ENCODE results near the gene GFY.

The GFY gene, protein sequence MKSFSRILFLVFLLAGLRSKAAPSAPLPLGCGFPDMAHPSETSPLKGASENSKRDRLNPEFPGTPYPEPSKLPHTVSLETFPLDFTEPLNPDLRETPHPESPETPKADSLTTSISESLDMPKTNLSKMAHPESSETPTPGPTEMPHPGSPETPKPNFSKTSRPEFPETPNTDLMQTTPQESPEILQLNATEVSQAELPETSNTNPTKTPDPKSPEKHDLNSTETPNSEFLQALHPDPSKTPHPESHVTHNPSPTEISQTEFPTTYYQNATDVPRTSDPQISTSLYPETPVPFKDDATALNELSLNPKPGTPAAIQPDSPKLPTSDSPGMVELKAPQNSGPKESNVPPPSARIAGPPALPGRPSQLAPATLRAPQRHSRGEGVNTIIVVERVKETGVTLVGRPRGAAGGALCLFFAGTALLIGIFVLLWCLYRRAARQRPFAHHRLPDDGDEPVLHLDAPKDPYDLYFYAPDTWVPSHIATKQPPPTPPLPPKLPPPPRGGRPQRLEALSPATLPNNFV

DNA sequence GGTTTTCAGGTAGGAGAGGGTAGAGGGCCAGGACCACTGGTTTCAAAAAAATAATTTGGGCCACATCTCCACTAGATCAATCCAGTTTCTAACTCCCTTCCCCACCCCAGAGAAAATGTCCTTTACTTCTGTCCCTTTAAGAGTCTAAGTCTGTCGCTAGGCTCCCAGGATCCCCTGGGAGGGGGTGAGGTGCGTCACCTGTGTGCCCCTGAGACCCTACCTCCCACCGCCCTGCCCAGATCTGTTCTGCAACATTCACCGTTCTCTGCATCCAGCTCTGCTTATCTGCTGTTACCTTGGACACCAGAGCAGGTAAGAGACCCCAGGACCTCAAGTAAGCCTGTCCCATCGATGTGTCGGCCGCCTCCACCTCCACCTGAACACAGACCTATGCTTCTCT lies at the start of gene GFY:
GFY (plus strand) TSS at position 211 of the 400 bp plus-strand sequence. CDS start 1,043 bp downstream, outside the sequence.
- no peak for DNase-seq

GRCh38 chr19:49378512-49378911 lies 46.7 kb upstream of the GFY start:
- DNase-seq: no peak

GRCh38 chr19:49380391-49380790 lies 44.8 kb upstream of the GFY start:
- no peak for DNase-seq

DNA sequence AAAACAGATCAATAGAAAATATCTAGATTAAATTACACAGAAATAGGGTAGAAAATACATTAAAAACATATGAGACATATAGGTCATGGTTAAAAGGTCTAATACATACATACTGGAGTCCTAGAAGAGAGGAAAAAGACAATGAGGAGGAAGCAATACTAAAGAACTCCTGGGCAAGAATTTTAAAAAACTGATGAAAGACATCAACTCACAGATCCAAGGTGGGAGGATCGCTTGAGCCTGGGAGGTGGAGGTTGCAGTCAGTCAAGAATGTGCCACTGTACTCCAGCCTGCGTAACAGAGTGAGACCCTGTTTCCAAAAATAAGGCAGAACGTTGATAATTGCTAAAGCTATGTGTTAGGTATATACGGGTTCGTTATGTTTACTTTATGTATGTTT lies 42.5 kb upstream of the GFY start:
- no peak for DNase-seq

DNA sequence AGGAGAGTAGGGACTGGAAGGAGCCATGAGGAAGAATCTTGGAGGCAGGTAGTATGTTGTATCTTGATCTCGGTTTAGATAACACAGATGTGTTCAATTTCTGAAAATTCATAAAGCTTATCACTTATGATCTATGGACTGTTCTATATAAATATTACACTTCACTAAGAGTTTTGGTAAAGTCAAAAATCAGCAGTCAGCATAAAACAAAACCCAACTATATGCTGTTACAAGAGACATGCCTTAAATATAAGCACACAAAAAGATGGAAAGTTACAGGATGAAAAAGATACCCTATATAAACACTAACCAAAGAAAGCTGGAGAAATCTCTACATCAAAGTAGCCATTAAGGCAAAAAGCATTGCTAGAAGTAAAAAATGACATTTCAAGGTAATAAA lies 41.6 kb upstream of the GFY start:
- no peak for DNase-seq

- DNase-seq: no peak
Observed at GRCh38 chr19:49387936-49388372, 37.2 kb upstream of the GFY start, which contains the start of gene KASH5. Gene KASH5, plus strand, starts transcription at chr19:49388249. Its CDS starts 2,635 bp downstream, at chr19:49390884.

DNA sequence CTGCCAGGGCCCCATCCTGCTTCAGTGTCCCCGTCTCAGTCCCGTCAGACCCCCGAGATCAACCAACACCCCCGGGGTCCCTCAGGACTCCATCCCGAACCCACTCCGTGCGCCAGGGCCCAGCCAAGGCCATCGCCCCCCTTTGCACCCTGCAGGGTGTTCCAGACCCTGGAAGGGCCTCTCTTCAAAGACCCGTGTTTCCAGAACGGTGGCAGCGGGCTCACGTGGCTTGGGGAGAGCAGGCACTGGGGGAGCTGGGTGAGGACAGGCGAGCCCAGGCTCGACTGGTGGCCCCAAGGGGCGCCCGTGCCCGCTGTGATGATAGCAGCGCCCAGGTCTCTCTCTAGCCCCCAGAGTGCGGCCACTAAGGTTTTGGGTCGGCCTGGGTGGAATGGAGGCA lies 35.8 kb upstream of the GFY start:
- no peak for DNase-seq

DNA sequence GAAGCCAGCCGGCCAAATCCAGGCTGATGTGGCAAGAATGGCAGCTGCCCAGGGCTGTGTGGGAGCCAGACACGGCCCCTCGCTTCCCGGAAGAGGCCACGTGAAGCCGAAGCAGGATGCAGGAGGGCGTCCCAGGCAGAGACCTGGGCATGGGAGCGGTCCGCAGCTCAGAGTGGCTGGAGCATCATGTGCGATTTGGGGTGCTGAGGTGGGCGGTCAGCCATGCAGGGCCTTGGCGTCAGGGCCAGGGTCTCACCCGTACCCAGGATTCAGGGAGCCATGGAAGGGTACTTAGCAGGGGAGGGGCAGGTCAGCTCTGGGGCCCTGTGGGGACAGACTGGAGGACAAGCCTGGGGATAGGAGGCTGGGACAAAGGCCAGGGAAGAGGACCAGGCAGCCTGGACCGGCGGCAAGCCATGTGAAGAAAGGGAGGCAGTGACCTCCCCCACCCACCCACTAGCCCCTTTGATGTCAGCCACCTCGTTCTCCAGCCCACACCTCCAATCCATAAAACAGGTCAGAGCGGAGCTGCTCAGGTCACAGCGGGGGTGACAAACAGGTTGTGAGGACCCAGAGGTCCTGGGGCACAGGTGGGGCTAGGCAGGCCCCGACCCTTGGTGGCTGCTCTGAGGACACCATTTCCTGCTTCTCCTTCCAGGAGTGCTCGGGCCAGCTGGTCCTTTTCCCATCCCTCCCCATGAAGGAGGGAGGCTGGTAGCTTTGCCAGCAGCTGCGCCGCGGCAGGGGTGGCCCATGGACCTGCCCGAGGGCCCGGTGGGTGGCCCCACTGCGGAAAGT lies 34.9 kb upstream of the GFY start:
- DNase-seq: no peak

GRCh38 chr19:49390929-49391359 lies 34.2 kb upstream of the GFY start:
- no peak for DNase-seq

DNA sequence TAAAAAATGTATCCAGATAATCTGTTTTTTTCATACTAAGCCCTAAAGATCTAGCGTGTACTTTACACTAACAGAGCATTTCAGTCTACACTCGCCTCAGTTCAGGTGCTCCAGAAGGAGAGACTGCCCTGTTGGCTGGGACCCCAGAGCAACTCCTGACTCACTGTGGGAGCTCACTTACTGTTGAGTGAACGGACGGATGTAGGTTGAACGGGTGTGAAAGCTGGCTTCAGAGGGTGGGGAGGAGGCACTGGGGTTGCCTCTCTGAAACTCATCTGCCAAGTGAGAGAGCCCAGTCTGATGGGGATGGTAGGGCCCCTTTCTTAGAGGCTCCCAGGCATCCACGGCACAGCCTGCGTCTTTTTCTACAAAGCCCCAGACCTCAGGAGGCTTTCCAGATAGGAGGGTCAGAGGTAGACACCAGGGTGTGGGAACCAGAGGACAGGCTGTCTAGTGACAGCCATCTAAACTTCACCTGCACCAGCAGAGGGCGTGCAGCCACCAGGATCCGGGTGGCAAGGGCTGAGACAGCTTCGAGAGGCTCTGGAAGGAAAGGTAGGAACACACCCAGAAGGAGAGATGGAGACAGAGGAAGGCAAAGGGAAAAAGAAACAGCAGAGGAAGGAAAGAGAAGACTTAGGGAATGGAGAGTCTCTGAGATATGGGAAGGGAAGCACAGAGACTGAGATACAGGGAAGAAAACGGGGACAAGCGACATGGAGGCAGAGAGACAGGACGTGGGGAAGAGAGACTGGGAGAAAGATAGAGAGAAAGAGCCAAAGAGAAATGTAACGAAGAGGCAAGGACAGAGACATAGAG lies 33.4 kb upstream of the GFY start:
- DNase-seq: peak; percentile 88

- no peak for DNase-seq
Observed at GRCh38 chr19:49393881-49394280, 31.3 kb upstream of the GFY start.

DNA sequence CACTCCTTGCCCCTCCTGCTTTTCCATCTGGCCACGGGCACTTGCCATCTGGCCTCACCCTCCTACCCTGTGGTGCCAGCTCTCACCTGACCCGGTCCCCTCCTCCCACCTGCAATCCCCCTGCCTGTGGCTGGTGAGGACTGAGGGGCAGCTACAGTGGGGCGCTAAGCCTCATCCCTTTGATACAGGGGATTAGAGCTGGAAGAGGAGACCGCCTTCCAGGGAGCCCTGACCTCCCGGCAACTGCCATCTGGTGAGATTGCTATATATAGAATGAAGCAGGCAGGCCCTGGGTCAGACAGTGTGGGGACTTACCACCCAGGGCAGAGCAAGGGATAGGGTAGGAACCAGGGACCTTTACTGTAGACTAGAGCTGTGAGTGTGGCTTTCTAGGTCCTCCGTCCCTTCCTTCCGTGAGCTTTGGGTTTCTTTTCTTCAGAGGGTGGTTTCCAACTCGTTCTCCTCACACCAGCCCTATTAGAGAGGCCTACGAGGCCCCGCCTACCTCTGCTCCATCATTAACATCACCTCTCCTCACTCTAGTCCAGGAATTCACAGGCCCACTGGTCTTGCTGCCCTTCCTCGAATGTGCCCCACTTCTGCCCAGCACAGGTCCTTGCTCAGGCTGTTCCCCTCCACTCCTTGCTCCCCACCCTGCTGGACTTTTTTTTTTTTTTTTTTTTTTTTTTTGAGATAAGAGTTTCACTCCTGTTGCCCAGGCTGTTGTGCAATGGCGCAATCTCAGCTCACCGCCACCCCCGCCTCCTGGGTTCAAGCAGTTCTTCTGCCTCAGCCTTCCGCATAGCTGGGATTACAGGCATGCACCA lies 29.4 kb upstream of the GFY start:
- DNase-seq: no peak

- no peak for DNase-seq
Observed at GRCh38 chr19:49396738-49397505, 28.3 kb upstream of the GFY start.

GRCh38 chr19:49398001-49398615 lies 27.1 kb upstream of the GFY start:
- no peak for DNase-seq

DNA sequence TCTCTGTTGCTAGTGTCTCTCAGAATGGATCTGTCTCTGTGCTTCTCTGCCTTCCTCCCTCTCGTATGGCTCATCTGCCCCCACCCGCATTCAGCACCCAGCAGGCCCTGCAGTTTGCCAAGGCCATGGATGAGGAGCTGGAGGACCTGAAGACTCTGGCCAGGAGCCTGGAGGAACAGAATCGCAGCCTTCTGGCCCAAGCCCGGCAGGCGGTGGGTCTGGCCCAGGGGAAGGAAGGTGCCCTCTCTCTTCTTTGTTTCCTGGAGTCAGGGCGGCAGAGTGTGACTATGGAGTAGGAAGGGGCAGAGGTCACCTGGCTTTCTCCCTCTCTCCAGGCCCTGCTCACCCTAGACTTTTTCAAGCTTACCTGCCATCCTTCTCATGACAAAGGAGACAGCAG lies 26.3 kb upstream of the GFY start:
- DNase-seq: no peak

GRCh38 chr19:49400029-49400428 lies 25.2 kb upstream of the GFY start:
- DNase-seq: no peak

DNA sequence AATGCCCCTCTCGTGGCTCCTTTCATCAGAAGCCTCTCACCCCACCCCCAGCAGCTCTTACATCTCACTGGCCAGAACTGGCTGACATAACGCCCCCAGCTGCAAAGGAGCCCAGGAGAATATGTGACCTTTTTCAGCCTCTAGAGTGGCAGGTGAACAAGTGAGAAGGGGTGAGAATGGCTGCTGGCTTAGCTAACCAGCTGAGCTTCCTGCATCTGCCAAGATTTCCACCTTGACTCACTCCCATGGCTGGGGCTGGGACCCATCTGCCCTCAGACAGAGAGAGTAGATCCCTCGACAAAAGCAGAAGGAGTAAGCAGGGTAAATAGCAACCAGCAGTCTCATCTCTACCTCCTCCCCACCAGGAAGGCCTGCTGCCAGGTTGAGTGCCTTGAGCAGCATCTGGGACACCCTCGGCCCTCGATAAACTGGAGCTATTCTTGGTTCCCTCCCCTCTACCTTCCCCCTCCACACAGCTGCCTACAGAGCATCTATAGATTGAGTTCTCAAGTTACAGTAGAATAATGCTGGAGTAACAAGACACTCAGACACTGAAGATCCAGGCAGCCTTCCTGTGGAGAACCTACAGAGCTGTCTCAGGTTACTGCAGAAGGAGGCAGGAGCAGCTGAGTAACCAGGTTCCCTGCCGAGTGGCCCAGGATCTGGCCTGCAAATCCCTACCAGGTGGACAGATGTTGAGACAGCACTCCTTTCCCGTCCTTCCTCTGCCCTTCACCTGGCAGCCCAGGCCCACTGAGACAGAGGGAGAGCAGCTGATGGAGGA lies 21.6 kb upstream of the GFY start:
- peak; percentile 84 for DNase-seq

- DNase-seq: no peak
Observed at GRCh38 chr19:49407079-49407478, 18.1 kb upstream of the GFY start.

GRCh38 chr19:49407482-49408015 lies 17.6 kb upstream of the GFY start:
- DNase-seq: no peak
